Measurements from ENCODE around the gene SVOP.

Gene SVOP

DNA sequence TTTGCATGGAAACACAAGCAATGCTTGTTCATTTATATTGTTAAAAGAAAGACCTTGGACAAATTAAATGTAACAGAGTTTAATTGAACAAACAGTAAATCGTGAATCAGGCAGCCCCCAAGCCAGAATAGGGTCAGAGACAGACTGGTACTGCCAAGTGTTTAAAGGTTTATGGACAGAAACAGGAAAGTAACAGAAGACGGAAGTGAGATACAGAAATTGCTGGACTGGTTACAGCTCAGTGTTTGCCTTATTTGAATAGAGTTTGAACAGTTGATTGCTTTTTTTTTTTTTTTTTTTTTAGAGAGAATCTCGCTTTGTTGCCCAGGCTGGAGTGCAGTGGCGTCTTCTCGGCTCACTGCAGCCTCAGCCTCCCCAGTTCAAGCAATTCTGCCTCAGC lies 90.7 kb downstream of the SVOP start:
- DNase-seq, result no peak

DNA sequence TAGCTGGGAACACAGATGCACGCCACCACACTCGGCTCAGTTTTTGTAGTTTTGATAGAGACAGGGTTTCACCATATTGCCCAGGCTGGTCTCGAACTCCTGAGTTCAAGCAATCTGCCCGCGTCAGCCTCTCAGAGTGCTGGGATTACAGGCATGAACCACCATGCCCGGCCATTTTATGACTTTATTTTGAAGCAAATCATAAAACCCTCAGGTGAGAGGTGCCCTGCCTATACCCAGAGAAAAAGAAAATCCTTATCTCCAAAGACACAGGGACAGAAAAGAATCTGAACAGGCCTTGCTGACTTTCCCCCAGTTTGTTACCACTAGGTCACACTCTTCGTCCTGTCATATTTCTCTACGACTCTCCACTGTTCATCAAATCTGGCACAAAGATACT lies 92.2 kb downstream of the SVOP start:
- DNase-seq, result no peak

DNA sequence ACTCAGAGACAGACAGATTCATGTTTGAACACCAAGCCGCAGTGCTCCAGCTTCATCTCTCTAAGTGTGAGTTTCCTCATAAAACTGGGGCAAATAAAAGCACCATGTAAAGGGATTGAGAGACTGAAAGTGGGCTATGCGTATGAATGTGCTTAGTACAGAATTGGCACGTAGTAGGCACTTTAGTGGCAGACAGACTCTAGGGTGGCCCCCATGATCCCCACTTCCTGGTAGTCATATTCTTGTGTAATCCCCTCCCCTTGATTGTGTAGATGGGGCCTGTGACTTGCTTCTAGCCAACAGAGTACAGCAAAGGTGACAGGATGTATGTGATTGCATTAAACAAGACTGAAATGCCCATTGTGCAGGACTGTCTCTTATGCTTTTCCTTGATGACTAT lies 98.0 kb downstream of the SVOP start:
- no peak for DNase-seq

DNA sequence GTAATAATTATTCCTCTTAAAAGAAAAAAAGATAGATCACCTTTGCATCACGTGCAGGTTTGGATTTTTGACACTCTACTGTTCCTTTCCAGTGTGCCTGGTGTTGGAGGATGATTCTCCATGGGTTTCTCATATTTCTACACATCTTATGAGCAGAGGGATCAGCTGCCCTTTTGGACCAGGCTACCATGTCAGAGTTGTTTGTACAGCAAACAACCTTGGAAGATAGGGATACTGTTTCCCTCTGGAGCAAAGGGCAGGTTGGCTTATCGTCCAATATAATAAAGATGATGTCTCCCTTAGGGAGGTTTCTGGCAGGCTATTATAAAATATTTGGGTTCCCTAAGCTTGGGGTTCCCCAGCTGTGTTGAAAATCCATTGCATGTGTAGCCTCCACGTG lies 98.9 kb downstream of the SVOP start:
- no peak for DNase-seq

DNA sequence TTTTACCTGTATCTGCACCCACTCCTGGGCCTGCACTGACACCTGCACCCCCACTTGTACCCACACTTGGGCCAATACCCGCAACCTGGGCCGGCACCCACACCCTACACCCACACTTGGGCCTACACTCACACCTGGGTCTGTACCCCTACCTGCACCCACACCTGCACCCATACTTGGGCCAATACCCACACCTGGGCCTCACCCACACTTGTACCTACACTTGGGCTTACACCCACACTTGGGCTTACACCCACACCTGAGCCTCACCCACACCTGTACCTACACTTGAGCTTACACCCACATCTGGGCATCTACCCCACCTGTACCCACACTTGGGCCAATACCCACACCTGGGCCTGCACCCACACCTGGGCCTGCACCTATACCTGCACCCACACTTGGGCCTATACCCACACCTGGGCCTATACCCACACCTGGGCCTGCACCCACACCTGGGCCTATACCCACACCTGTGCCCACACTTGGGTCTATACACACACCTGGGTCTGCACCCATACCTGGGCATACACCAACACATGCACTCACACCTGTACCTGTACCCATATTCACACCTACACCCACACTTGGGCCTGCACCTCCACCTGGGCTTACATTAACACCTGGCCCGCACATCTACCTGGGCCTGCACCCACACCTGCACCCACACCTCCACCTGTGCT lies 101.8 kb downstream of the SVOP start:
- no peak for DNase-seq

DNA sequence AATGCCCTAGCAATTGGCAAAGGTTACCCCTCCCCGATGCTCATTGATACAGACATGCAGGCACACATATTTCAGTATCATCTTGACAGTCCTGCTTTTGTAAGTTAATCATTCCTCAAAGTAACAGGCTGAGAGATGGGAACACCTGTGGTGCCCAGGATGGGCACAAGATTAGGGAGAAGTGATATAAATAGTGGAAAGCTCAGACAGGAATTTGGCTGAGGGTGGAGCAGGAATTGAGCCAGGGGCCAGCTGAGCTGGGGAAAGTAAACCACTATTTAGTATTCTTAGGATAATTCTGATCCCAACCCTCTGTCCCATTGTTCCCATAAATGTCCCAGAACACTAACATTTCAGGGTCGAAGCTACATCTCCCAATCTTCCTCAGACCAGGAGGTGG lies 102.7 kb downstream of the SVOP start:
- DNase-seq, result no peak

DNA sequence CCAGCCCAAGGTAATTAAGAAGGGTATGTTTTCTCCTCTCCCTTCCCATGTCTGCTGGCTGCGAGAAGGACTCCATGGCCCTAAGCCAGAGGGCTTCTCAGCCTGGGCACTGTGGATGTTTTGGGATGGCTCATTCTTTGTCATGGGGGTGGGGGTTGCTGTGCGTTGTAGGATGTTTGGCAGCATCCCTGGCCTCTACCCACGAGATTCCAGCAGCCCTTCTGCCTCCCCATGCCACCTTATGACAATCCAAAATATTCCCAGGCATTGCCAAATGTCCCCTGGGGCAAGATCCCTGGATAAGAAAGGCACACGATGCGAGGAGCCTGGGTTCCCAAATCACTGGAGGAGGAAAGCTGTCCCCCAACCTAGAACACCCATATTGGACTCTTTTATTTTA lies 104.5 kb downstream of the SVOP start:
- no peak for DNase-seq

DNA sequence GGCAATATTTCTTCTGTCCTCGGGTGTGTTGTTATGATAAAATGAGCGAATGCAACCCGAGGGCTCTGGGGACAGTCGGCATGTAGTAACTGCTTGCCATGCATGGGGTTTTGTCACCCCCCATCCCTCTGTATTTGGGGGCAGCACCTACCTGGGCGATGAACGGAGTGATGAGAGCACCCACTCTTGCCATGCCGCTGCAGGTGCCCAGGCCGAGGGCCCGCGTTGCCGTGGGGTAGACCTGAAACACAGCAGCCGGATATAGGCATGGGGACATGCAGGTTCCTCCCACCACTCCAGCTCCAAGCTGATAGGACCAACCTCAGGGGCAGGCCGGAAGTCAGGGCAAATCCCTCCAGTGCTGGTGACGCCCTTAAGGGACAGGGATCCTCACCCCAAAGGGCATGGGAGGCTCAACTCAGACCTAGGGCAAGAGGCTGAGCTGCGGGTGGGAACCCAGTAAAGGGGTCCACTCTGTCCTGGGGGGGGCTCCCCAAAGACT lies 105.2 kb downstream of the SVOP start:
- no peak for DNase-seq

DNA sequence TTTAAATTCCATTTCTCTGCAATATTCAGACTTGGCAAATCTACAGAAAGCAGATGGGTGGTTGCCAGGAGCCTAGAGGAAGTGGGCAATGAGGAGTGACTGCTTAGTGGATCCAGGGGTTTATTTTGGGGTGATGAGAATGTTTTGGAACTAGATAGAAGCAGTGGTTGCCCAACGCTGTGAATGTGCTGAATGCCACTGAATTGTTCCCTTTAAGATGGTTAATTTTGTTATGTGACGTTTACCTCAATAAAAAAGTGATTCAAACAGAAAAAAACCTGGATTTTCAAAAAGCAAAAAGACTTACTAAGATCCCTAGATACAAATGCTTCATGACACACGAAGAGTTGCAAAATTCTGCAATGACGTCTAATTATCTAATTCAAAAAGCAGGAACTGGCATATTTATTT lies 106.7 kb downstream of the SVOP start:
- DNase-seq, result no peak

DNA sequence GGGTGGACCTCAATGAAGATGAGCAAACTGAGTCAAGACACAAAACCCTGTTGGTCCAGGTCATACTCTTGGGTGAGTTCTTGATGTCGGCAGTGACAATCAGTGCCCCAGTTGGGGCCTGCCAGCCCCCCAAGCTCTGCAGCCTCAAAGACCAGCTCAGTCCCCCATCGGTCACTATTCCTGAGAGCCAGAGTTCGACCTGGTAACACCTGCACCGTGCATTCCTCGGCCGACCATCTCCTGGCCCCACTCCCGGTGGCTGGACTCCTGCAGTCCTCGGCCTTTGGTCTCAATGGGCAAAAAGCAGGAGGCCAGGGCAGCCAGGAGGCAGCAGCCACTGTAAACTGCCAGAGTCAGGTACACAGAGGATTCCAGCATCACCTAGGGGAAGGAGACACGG lies 108.5 kb downstream of the SVOP start:
- DNase-seq, result no peak

DNA sequence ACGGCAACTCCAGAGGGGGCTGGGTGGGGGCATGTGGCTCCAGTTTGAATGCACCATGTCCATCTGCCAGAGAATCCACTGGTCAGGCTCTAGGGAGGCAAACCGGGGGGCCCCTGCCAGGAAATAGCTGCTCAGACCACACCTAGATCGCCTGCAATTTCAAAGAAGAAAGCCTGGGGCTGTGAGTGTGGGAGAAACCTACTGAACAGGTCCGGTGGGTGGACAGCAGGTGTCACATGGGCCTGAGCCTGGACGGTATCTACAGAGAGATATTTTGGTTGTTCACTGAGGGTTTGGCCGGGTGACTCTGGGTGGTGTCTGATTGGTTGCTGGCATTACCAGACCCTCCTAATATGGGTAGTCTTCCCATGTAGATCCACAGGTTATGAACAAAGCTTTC lies 109.0 kb downstream of the SVOP start:
- no peak for DNase-seq

DNA sequence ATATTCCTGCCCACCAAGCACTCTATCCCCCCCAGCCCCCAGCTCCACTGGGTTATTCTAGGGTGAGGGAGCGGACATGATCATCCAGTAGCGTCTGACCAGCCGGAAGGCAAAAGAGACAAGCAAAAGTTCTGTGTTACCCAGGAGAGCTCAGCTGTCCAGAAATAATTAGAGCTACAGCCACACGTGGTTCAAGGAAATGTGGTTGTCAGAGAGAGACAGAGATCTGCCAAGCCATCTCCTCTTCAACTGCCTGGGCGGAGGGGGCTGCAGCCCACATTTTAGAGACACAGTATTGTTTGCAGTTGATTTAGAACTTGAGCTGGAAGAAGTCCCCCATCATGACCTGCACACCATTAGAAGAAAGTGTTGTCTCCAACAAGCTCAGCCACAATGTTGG lies 110.5 kb downstream of the SVOP start:
- DNase-seq, result no peak

DNA sequence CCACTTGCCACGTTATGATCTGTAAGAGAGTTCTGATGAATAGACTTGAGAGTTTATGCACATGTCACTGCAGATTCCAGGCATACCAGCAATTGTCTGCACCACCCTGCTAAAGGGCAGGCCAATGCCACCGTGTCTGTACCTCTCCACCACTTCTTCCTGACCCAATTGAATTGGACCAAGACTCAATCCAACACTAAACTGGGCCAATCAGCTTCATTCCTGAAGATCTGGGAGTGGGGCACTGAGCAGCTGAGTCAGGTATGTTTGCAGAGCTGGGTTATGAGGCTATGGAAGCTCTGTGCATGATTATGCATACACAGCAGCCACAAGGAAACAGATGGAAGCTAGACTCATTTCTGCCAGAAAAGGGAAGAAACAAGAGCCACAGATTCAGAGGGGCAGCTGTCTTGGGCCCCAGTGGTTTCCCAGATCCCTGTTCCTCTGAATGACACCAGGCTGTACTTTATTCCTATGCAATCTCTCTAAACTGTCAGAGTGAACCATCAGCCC lies 113.0 kb downstream of the SVOP start:
- no peak for DNase-seq

DNA sequence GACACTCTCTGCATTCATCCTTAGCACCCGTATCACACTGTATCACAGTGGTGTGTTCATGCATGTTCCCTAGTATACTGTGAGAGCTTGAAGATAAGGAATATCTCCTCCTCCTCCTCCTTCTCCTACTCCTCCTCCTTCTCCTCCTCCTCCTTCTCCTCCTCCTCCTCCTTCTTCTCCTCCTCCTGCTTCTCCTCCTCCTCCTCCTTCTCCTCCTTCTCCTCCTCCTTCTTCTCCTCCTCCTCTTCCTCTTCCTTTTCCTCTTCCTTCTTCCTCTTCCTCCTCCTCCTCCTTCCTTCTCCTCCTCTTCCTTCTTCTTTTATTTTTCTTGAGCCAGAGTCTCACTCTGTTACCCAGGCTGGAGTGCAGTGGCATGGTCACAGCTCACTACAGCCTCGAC lies 113.9 kb downstream of the SVOP start:
- no peak for DNase-seq

DNA sequence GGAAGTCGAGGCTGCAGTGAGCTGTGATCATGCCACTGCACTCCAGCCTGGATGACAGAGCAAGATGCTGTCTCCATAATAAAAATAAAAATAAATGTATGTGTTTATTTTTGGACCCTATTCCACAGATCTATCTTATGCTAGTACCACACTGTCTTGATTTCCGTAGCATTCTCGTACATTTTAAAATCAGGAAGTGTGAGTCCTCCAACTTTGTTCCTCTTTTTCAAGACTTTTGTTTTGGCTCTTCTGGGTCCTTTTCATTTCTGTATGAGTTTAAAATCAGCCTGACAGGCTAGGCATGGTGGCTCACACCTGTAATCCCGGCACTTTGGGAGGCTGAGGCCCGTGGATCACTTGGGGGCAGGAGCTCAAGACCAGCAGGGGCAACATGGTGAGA lies 115.1 kb downstream of the SVOP start:
- DNase-seq, result no peak

DNA sequence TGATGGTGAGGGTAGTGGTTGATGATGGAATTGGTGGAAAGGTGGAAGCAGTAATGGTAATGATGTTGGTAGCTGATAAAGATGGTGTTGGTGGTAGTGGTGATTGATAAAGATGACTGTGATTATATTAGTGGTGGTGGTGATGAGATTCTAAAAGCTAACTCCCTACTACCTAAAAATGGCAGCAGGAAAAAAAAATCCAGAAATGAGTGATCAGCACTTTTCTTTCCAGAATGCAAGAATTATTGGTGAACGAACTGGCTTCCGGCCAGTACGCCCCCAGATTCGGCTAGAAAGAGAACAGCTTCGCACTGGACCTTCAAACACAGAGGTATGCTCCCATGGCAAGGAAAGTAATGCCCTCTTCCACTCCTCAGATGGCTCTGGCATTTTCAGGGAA lies 121.7 kb downstream of the SVOP start:
- DNase-seq, result no peak

DNA sequence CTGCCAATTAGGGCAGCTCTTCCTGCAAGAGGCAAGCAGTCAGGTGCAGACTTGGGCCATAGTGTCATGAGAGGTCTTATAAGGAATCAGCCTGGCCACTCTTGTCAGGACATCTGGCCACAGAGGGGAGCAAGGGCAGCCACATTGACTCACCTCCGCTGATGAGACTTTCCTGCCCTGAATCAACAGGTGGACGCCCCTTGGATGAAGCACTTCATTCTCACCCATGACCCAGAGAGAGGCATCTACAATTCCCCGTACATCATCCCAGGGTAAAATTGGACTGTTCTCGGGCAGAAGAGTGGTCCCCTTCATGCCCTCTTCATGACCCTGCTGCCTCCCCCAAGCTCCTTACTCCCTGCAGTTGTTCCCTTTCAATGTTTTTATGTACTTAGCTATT lies 124.1 kb downstream of the SVOP start:
- no peak for DNase-seq

DNA sequence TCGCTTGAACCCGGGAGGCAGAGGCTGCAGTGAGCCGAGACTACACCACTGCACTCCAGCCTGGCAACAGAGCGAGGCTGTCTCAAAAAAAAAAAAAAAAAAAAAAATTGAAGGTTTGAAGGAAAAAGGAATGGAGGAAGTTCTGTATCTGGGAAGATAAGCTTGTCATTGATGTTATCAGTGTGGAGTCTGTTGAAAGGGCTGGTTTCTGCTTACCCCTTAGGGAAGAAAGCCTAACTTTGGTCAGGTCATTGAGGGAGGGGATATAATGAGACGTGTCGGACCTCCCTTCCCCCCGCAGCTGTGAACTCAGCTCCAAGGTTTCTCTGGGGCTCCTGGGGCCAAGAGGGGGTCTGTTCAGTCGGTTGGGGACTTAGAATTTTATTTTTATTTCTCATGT lies 124.5 kb downstream of the SVOP start:
- no peak for DNase-seq

DNA sequence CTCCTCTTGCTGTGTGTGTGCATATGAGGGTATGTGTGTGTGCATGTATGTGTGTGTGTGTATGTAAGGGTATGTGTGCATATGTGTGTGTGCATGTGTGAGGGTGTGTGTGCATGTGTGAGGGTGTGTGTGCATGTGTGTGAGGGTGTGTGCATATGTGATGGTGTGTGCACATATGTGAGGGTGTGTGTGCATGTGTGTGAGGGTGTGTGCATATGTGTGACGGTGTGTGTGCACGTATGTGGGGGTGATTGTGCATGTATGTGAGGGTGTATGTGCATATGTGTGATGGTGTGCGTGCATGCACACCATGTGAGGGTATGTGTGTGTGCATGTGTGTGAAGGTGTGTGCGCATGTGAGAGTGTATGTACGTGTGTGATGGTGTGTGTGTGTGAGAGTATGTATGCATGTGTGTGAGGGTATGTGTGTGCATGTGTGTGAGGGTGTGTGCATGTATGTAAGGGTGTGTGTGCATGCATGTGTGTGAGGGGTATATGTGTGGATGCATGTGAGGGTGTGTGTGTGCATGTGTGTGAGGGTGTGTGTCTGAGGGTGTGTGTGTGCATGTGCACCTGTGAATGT lies 125.6 kb downstream of the SVOP start:
- DNase-seq, result no peak

DNA sequence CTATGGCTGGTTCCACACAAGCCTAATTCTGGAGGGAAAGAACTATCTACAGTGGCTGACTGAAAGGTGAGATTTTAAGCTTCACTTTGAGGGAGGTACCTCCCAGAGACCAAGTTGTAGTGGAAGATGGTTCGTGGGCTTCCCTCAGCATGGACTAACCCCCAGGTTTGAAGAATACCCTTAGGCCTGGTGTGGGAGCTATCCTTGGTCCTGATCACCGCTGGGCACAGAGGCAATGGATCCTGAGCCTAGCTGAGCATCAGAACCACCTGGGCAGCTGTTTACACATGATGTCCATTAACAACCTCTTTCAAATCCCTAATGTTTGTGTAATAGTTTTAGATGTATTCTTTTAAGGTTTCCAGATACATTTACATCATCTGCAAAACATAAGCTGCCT lies 130.7 kb downstream of the SVOP start:
- no peak for DNase-seq

DNA sequence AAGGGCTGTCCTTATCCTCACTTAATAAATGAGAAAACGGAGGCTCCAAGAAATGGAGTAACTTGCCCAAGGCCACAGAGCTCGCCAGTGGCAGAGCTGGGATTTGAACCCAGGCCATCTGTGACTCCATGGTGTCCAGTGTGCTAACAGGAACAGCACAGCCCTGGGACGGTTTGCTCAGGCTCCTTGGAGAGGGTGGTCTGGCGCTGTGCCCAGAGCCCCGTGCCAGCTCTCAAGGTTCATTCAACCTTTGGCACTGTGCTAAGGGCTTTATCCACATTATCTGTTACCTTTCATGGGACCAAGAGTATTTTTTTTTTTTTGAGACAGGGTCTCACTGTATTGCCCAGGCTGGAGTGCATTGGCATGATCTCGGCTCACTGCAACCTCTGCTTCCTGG lies 132.8 kb downstream of the SVOP start:
- DNase-seq, result no peak

DNA sequence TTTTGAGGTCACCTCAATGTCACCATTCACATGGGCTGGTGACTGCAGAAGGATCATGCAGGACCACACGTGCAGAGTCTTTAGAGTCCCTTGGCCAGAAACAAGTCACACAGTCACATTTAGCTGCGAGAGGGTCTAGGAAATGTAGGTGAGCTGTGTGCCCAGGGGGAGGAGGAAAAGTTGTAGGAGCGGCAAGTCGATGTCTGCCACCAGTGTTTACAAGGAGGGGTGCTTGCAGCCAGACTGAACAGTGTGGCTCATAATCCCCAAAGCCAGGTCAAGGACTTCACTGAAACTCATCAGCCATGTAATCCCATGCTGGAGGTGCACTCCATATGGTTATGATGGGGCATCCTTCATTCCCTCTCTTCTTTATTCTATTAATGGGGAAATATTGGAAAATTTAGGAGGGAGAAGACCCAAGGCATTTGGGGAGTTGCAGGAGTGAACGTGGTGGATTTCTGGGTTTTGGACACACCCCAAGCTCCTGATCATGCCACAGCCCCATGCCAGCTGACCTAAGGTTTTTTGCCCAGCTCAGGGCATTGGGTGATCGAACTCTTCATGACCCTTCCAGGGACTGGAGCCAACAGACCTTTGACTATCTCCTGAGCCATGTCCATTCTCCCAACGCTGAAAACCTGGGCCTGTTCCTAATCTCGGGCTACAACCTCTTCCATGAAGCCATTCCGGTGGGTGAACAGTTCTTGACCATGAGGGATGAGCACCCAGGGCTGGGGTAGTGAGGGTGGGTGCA lies 133.8 kb downstream of the SVOP start:
- no peak for DNase-seq

DNA sequence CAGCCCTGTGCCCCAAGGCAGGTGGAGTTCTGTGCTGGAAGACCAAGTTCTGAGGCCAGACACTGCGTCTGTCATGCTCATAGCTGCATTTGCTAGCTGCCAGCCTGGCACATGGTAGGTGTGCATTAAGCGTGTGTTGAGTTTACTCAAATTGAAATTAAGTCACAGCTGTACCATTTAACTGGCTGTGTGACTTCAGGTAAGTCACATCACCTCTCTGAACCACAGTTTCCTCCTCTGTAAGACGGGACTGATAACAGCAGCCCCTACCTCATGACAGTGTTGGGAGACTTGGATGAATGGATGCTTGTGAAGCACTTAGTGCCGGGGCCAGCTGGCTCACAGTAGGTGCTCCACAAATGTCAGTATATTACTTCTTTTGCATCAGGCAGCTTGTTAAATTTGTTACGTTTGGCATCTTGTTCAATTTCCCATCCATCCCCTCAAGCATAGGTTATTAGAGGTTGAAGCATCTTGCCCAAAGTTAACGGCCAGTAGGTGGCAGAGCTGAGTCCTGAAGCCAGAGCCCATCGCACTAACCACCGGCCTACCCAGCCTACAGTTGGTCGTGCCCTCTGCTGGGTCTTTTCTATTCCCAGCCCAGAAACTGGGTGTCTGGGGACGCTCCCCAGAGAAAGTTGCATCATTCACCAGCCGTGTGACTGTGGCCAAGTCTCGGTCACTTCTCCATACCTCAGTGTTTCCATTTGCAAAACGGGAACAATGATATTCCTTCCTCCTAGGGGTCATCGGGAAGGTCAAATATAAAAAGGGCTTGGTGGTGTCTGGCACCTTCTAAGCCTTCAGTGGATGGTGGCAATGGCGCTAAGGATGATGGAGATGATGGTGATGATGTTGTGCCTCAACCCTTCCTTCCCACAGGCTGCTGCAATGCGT lies 136.5 kb downstream of the SVOP start:
- DNase-seq, result no peak

Data from cortex of kidney (tissue), 1 donor.